ENCODE results near the gene NUP214. TPM values are rescaled to one million over a fixed set of nuclear protein-coding genes. Genes with fewer than 3 reads are reported as not detected.
"Not testable (repeated sequence)": the region's sequence is repeated elsewhere in the genome, so short reads cannot be mapped to it uniquely, and the experiment has no call there.

Gene NUP214
- total RNA-seq, 8 experiments from 2014 or later: 11.4 to 43.1 (median 18.4) TPM

GRCh38 chr9:131236761-131237160, 111.4 kb downstream of the NUP214 start:
- no peak overlapping the region for H3K27ac ChIP-seq
- no peak for ATAC-seq (replicated peaks in 6 of 8)
- H3K4me1 ChIP-seq (replicated peaks in 1 of 2): peaks cover 20 to 29% of the 10 kb centered on the region in 2 donors
- in situ Hi-C loops (cut with MboI; ENCODE audit: low pct_unique_long_range_greater_than_20kb in 2 of 9, low sequenced_read_pairs in 9 of 9, unreplicated experiment in 9 of 9): no loop called here
- WGBS, 10 experiments: 100% methylated on average over 1 to 2 of the region's 5 CpGs; no CpG with 5 or more reads in 4 of the 10 experiments
- H3K4me3 ChIP-seq: no peak overlapping the region

- H3K27ac ChIP-seq: peak overlapping the region in 1 of 2 donors; percentile 43
- in situ Hi-C loops (cut with MboI; ENCODE audit: low pct_unique_long_range_greater_than_20kb in 2 of 9, low sequenced_read_pairs in 9 of 9, unreplicated experiment in 9 of 9): no loop called here
- H3K4me1 ChIP-seq (replicated peaks in 1 of 2): peaks cover 20 to 29% of the 10 kb centered on the region in 2 donors
- WGBS, 10 experiments: 52 to 100% (median 94%) methylated on average over 1 to 4 of the region's 7 CpGs; no CpG with 5 or more reads in 2 of the 10 experiments
- no peak overlapping the region for H3K4me3 ChIP-seq
- ATAC-seq (replicated peaks in 6 of 8): no peak
Observed at GRCh38 chr9:131237291-131237690, 111.9 kb downstream of the NUP214 start.

GRCh38 chr9:131237931-131238401, 112.6 kb downstream of the NUP214 start:
- in situ Hi-C loops (cut with MboI; ENCODE audit: low pct_unique_long_range_greater_than_20kb in 2 of 9, low sequenced_read_pairs in 9 of 9, unreplicated experiment in 9 of 9): no loop called here
- Histone ChIP-seq H3K27ac (peak overlapping the region; percentile 30 to 43), H3K4me1 (replicated peaks in 1 of 2) (peaks cover 20 to 29% of the 10 kb centered on the region in 2 donors), H3K4me3 (no peak overlapping the region)
- WGBS, 10 experiments: 19 to 86% (median 53%) methylated on average over 2 to 10 of the region's 11 CpGs
- ATAC-seq (replicated peaks in 6 of 8): peak; percentile 52 to 93 (median 64)

DNA sequence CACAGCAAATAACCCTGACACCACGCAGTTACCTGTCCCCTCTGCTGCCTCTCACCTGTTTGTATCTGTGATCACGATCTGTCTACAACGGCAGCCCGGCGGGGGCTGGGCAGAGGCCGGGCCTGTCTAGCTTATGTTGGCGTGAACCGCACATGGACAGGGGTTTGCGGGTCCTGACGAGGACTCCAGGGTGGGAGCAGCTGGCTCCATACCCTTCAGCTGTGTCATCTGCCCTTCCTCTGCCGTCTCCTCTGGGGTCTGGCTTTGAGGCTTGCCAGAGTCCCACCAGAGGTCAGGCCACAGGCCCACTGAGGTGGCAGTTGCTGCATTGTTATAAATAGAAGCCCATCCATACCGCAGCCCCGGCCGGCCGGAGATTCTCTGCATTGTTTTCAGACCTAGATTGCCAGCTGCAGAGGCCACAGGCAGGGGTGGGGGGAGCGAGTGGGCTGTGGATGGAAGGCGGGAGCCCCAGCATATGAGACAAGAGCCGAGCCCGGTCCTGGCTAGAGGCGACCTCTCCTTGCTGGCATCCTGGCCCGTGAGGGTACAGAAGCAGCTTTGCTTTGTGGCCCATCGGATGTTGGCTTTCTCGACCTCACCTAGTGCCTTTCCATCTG, 113.1 kb downstream of the NUP214 start:
- Histone ChIP-seq H3K4me1 (replicated peaks in 1 of 2) (peaks cover 20 to 29% of the 10 kb centered on the region in 2 donors), H3K27ac (peak overlapping the region; percentile 30 to 43), H3K4me3 (no peak overlapping the region)
- in situ Hi-C loops (cut with MboI; ENCODE audit: low pct_unique_long_range_greater_than_20kb in 2 of 9, low sequenced_read_pairs in 9 of 9, unreplicated experiment in 9 of 9): no loop called here
- WGBS, 10 experiments: 0 to 60% (median 43%) methylated on average over 1 to 7 of the region's 23 CpGs; no CpG with 5 or more reads in 5 of the 10 experiments
- peak in 6 of 8 experiments; percentile 29 to 79 (median 76) for ATAC-seq (replicated peaks in 6 of 8)

GRCh38 chr9:131239161-131239975, 114.0 kb downstream of the NUP214 start:
- H3K4me3 ChIP-seq: no peak overlapping the region
- H3K4me1 ChIP-seq (replicated peaks in 1 of 2): peaks cover 20 to 29% of the 10 kb centered on the region in 2 donors
- WGBS, 10 experiments: 80 to 100% (median 86%) methylated on average over 1 to 10 of the region's 23 CpGs; no CpG with 5 or more reads in 2 of the 10 experiments
- in situ Hi-C loops (cut with MboI; ENCODE audit: low pct_unique_long_range_greater_than_20kb in 2 of 9, low sequenced_read_pairs in 9 of 9, unreplicated experiment in 9 of 9): no loop called here
- H3K27ac ChIP-seq: peak overlapping the region in 1 of 2 donors; percentile 43
- ATAC-seq (replicated peaks in 6 of 8): peak in 1 of 8 experiments; percentile 2

GRCh38 chr9:131240047-131240921, 114.9 kb downstream of the NUP214 start:
- peak in 2 of 8 experiments; percentile 20 to 41 for ATAC-seq (replicated peaks in 6 of 8)
- 0 to 83% (median 71%) methylated on average over 1 to 14 of the region's 22 CpGs; no CpG with 5 or more reads in 1 of the 10 experiments for WGBS, 10 experiments
- no peak overlapping the region for H3K4me3 ChIP-seq
- peaks cover 20 to 29% of the 10 kb centered on the region in 2 donors for H3K4me1 ChIP-seq (replicated peaks in 1 of 2)
- in situ Hi-C loops (cut with MboI; ENCODE audit: low pct_unique_long_range_greater_than_20kb in 2 of 9, low sequenced_read_pairs in 9 of 9, unreplicated experiment in 9 of 9): no loop called here
- H3K27ac ChIP-seq: peak overlapping the region in 1 of 2 donors; percentile 43

GRCh38 chr9:131244331-131244730, 118.9 kb downstream of the NUP214 start:
- H3K4me3 ChIP-seq; in situ Hi-C loops (cut with MboI; ENCODE audit: low pct_unique_long_range_greater_than_20kb in 2 of 9, low sequenced_read_pairs in 9 of 9, unreplicated experiment in 9 of 9); H3K27ac ChIP-seq: not testable (repeated sequence)
- WGBS, 10 experiments: 58 to 100% (median 85%) methylated on average over 1 to 5 of the region's 5 CpGs; no CpG with 5 or more reads in 1 of the 10 experiments
- peak in 2 of 8 experiments; percentile 49 to 80 for ATAC-seq (replicated peaks in 6 of 8)
- peaks cover 3 to 12% of the 10 kb centered on the region in 2 donors for H3K4me1 ChIP-seq (replicated peaks in 1 of 2)

DNA sequence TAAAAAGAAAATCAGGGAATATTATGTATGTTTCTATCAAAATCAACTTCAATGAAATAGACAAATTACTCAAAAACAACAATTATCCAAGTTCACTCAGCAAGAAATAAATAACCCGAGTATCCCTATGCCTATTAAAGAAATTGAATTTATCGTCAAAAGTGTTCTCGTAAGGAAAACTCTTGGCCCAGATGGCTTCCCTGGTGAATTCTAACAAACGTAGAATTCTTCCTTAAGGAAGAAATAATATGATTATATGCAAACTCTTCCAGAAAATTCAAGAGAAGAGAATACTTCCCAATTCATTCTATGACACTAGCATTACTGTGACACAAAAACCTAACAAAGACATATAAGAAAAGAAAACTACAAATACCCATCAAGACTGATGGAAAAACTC, 121.2 kb downstream of the NUP214 start:
- in situ Hi-C loops (cut with MboI; ENCODE audit: low pct_unique_long_range_greater_than_20kb in 2 of 9, low sequenced_read_pairs in 9 of 9, unreplicated experiment in 9 of 9): no loop called here
- WGBS, 10 experiments: 65 to 92% (median 77%) methylated on average over 1 to 4 of the region's 4 CpGs

GRCh38 chr9:131252120-131252519, 126.7 kb downstream of the NUP214 start:
- Histone ChIP-seq H3K4me3 (no peak overlapping the region), H3K4me1 (replicated peaks in 1 of 2) (peaks cover 0 to 5% of the 10 kb centered on the region in 2 donors), H3K27ac (peak overlapping the region in 1 of 2 donors; percentile 27)
- WGBS, 10 experiments: 62 to 100% (median 76%) methylated on average over 4 to 9 of the region's 23 CpGs; no CpG with 5 or more reads in 7 of the 10 experiments
- no peak for ATAC-seq (replicated peaks in 6 of 8)
- in situ Hi-C loops (cut with MboI; ENCODE audit: low pct_unique_long_range_greater_than_20kb in 2 of 9, low sequenced_read_pairs in 9 of 9, unreplicated experiment in 9 of 9): no loop called here

More for the DNA sequence above, 121.2 kb downstream of the NUP214 start:
- no peak for ATAC-seq (replicated peaks in 6 of 8)
- no peaks in the 10 kb centered on the region for H3K4me1 ChIP-seq (replicated peaks in 1 of 2)
- H3K27ac ChIP-seq: no peak overlapping the region
- H3K4me3 ChIP-seq: no peak overlapping the region

- H3K27ac ChIP-seq: peak overlapping the region; percentile 26 to 59
- H3K4me3 ChIP-seq: no peak overlapping the region
- in situ Hi-C loops (cut with MboI; ENCODE audit: low pct_unique_long_range_greater_than_20kb in 2 of 9, low sequenced_read_pairs in 9 of 9, unreplicated experiment in 9 of 9): no loop called here
- peak in 5 of 8 experiments; percentile 36 to 72 (median 55) for ATAC-seq (replicated peaks in 6 of 8)
- peaks cover 0 to 5% of the 10 kb centered on the region in 2 donors for H3K4me1 ChIP-seq (replicated peaks in 1 of 2)
- 0 to 100% (median 75%) methylated on average over 1 to 11 of the region's 14 CpGs; no CpG with 5 or more reads in 2 of the 10 experiments for WGBS, 10 experiments
Observed at GRCh38 chr9:131253891-131254491, 128.6 kb downstream of the NUP214 start.

GRCh38 chr9:131254626-131255025, 129.2 kb downstream of the NUP214 start:
- in situ Hi-C loops (cut with MboI; ENCODE audit: low pct_unique_long_range_greater_than_20kb in 2 of 9, low sequenced_read_pairs in 9 of 9, unreplicated experiment in 9 of 9): no loop called here
- Histone ChIP-seq H3K4me1 (replicated peaks in 1 of 2) (peaks cover 0 to 5% of the 10 kb centered on the region in 2 donors), H3K4me3 (no peak overlapping the region), H3K27ac (no peak overlapping the region)
- no peak for ATAC-seq (replicated peaks in 6 of 8)
- 76 to 100% (median 91%) methylated on average over 2 to 10 of the region's 14 CpGs; no CpG with 5 or more reads in 2 of the 10 experiments for WGBS, 10 experiments

GRCh38 chr9:131255676-131256197, 130.4 kb downstream of the NUP214 start:
- WGBS, 10 experiments: 20 to 100% (median 95%) methylated on average over 1 to 6 of the region's 8 CpGs; no CpG with 5 or more reads in 1 of the 10 experiments
- peaks cover 0 to 7% of the 10 kb centered on the region in 2 donors for H3K4me1 ChIP-seq (replicated peaks in 1 of 2)
- H3K4me3 ChIP-seq: no peak overlapping the region
- H3K27ac ChIP-seq: peak overlapping the region in 1 of 2 donors; percentile 60
- in situ Hi-C loops (cut with MboI; ENCODE audit: low pct_unique_long_range_greater_than_20kb in 2 of 9, low sequenced_read_pairs in 9 of 9, unreplicated experiment in 9 of 9): no loop called here
- peak in 1 of 8 experiments; percentile 3 for ATAC-seq (replicated peaks in 6 of 8)

All from motor neuron (in vitro differentiated cells).